ENCODE measurements around the gene CCDC142. TPM values are rescaled to one million over a fixed set of nuclear protein-coding genes. Genes with fewer than 3 reads are reported as not detected.

The CCDC142 gene
- total RNA-seq, 2 donors from 2014 or later = 20.5 to 39.2 TPM

GRCh38 chr2:74513605-74514367 is 31.0 kb upstream of the CCDC142 start:
- Histone ChIP-seq H3K9me3 (no peaks in the 10 kb centered on the region), H3K4me1 (peaks cover 39% of the 10 kb centered on the region), H3K36me3 (replicated peaks in 1 of 2; ENCODE audit: insufficient read depth in 1 of 2, low read depth in 2 of 2) (no peaks in the 10 kb centered on the region), H3K27ac (no peak overlapping the region), H3K27me3 (peaks cover 0 to 68% of the 10 kb centered on the region in 2 donors), H3K4me3 (no peak overlapping the region)
- intact Hi-C loops (cut with DNase I) = no loop called here
- TF ChIP-seq POLR2A (IDR thresholded peaks at IDR 0.05) = no peak
- TF ChIP-seq CTCF (IDR thresholded peaks at IDR 0.05) = no peak
- ATAC-seq (no peak), DNase-seq (no peak)
- WGBS, 2 donors = 6 to 17% methylated on average over 20 to 50 of the region's 52 CpGs

- Histone ChIP-seq H3K27me3 (peaks cover 0 to 62% of the 10 kb centered on the region in 2 donors), H3K4me1 (peaks cover 44% of the 10 kb centered on the region), H3K36me3 (replicated peaks in 1 of 2; ENCODE audit: insufficient read depth in 1 of 2, low read depth in 2 of 2) (no peaks in the 10 kb centered on the region), H3K4me3 (no peak overlapping the region), H3K9me3 (no peaks in the 10 kb centered on the region), H3K27ac (no peak overlapping the region)
- 8 to 11% methylated on average over 16 to 32 of the region's 36 CpGs for WGBS, 2 donors
- TF ChIP-seq CTCF (IDR thresholded peaks at IDR 0.05) (no peak), POLR2A (IDR thresholded peaks at IDR 0.05) (no peak)
- ATAC-seq (no peak), DNase-seq (no peak)
- intact Hi-C loops (cut with DNase I) = no loop called here
Measured at GRCh38 chr2:74512744-74513604, 30.2 kb upstream of the CCDC142 start.

- intact Hi-C loops (cut with DNase I) = no loop called here
- 28 to 37% methylated on average over 8 to 11 of the region's 11 CpGs for WGBS, 2 donors
- H3K4me3 ChIP-seq = no peak overlapping the region
- ATAC-seq (no peak), DNase-seq (no peak)
- H3K27ac ChIP-seq = no peak overlapping the region
- H3K4me1 ChIP-seq = peaks cover 46% of the 10 kb centered on the region
- peaks cover 0 to 47% of the 10 kb centered on the region in 2 donors for H3K27me3 ChIP-seq
- no peaks in the 10 kb centered on the region for H3K9me3 ChIP-seq
- H3K36me3 ChIP-seq (replicated peaks in 1 of 2; ENCODE audit: insufficient read depth in 1 of 2, low read depth in 2 of 2) = no peaks in the 10 kb centered on the region
- TF ChIP-seq CTCF (IDR thresholded peaks at IDR 0.05) (no peak), POLR2A (IDR thresholded peaks at IDR 0.05) (no peak)
Measured at GRCh38 chr2:74511104-74511989, 28.5 kb upstream of the CCDC142 start.

GRCh38 chr2:74510272-74510671 is 27.5 kb upstream of the CCDC142 start:
- H3K4me1 ChIP-seq = peaks cover 46% of the 10 kb centered on the region
- no peak for TF ChIP-seq CTCF (IDR thresholded peaks at IDR 0.05)
- no peak for TF ChIP-seq POLR2A (IDR thresholded peaks at IDR 0.05)
- intact Hi-C loops (cut with DNase I) = no loop called here
- H3K27me3 ChIP-seq = peaks cover 0 to 36% of the 10 kb centered on the region in 2 donors
- H3K9me3 ChIP-seq = no peaks in the 10 kb centered on the region
- no peaks in the 10 kb centered on the region for H3K36me3 ChIP-seq (replicated peaks in 1 of 2; ENCODE audit: insufficient read depth in 1 of 2, low read depth in 2 of 2)
- no peak overlapping the region for H3K4me3 ChIP-seq
- ATAC-seq (no peak), DNase-seq (no peak)
- H3K27ac ChIP-seq = no peak overlapping the region
- 71 to 72% methylated on average over 4 of the region's 4 CpGs for WGBS, 2 donors

All from body of pancreas (tissue), 4 donors.